ENCODE measurements around the gene CD8B2. TPM values are rescaled to one million over a fixed set of nuclear protein-coding genes. Genes with fewer than 3 reads are reported as not detected.
"Not testable (repeated sequence)": the region's sequence is repeated elsewhere in the genome, so short reads cannot be mapped to it uniquely, and the experiment has no call there.

The CD8B2 gene
- polyA plus RNA-seq, 1 experiment, result not detected

DNA sequence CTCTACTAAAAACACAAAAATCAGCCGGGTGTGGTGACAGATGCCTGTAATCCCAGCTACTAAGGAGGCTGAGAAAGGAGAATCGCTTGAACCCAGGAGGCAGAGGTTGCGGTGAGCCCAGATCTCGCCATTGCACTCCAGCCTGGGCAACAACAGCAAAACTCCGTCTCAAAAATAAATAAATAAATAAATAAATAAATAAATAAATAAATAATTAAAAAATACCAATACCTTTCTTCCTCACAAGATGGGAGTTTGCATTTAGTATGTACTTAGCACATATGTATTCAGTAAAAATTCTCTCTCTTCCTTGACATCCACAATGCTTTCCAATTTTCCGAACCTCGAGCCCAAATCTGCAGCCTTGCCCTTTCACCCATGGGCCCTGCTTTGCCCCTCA, 13.2 kb downstream of the CD8B2 start:
- POLR2A ChIA-PET; CTCF ChIA-PET; DNase-seq (ENCODE audit: low read depth); H3K27me3 ChIP-seq (ENCODE audit: control insufficient read depth, insufficient read depth, low read length); H3K36me3 ChIP-seq (ENCODE audit: control insufficient read depth, insufficient read depth, low read length); H3K4me3 ChIP-seq (ENCODE audit: low read depth, low read length): not testable (repeated sequence)

DNA sequence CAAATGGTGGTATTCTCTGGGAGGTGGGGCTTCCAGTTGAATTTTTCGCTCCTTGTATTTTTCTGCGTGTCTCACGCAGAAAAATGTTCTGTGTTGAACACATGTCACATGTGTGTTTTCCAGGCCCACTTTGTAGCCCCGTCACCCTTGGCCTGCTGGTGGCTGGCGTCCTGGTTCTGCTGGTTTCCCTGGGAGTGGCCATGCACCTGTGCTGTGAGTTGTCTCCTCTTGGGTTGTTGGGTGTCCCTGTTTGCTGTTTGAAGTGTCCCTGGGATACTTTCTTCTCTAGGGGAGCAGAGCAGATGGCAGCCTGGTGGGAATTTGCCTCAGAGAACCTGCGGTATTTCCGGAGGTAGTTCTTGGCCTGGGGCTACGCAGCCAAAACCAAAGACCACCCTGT, 15.2 kb downstream of the CD8B2 start:
- CTCF ChIA-PET; DNase-seq (ENCODE audit: low read depth); H3K27me3 ChIP-seq (ENCODE audit: control insufficient read depth, insufficient read depth, low read length); POLR2A ChIA-PET; H3K36me3 ChIP-seq (ENCODE audit: control insufficient read depth, insufficient read depth, low read length); H3K4me3 ChIP-seq (ENCODE audit: low read depth, low read length): not testable (repeated sequence)

DNA sequence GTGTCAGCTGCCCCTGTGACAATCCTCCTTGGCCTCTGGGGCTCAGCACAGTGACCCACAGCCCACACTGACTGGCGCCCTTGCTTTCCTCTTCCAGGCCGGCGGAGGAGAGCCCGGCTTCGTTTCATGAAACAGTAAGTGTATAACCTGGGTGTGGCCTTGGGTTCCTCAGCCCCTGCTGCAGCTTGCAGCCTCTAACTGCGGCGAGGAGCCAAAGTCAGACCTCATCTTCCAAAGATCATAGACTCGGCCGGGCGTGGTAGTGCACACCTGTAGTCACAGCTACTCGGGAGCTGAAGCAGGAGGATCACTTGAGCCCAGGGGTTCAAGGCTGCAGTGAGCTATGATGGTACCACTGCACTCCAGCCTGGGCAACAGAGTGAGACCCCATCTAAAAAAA, 17.0 kb downstream of the CD8B2 start:
- H3K27me3 ChIP-seq (ENCODE audit: control insufficient read depth, insufficient read depth, low read length); CTCF ChIA-PET; H3K4me3 ChIP-seq (ENCODE audit: low read depth, low read length); POLR2A ChIA-PET; DNase-seq (ENCODE audit: low read depth); H3K36me3 ChIP-seq (ENCODE audit: control insufficient read depth, insufficient read depth, low read length): not testable (repeated sequence)

DNA sequence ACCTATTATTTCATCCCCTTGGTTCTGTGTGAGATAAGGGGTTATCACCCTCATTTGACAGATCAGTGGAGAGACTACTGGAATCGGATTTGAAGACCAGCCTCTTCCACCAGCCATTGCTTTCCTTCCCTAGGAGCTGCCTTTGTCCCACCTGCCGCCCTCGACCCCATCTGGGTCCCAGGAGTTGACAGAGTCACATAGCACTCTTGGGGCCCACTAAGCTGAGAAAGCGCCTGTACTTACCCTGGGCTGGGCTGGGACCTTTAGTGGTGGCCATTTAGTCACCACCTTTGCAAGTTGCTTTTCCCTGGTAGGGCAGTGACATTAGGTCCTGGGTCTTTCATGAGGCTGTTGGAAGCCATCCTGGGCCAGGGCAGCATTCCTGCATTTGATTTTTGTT, 17.6 kb downstream of the CD8B2 start:
- H3K27me3 ChIP-seq (ENCODE audit: control insufficient read depth, insufficient read depth, low read length); H3K36me3 ChIP-seq (ENCODE audit: control insufficient read depth, insufficient read depth, low read length); CTCF ChIA-PET; DNase-seq (ENCODE audit: low read depth); H3K4me3 ChIP-seq (ENCODE audit: low read depth, low read length); POLR2A ChIA-PET: not testable (repeated sequence)

- POLR2A ChIA-PET; CTCF ChIA-PET; H3K27me3 ChIP-seq (ENCODE audit: control insufficient read depth, insufficient read depth, low read length); DNase-seq (ENCODE audit: low read depth); H3K36me3 ChIP-seq (ENCODE audit: control insufficient read depth, insufficient read depth, low read length); H3K4me3 ChIP-seq (ENCODE audit: low read depth, low read length): not testable (repeated sequence)
Measured at GRCh38 chr2:106506002-106506687, 19.0 kb downstream of the CD8B2 start.

- DNase-seq (ENCODE audit: low read depth); H3K36me3 ChIP-seq (ENCODE audit: control insufficient read depth, insufficient read depth, low read length); CTCF ChIA-PET; H3K27me3 ChIP-seq (ENCODE audit: control insufficient read depth, insufficient read depth, low read length); H3K4me3 ChIP-seq (ENCODE audit: low read depth, low read length); POLR2A ChIA-PET: not testable (repeated sequence)
Measured at GRCh38 chr2:106508660-106509373, 21.7 kb downstream of the CD8B2 start.

DNA sequence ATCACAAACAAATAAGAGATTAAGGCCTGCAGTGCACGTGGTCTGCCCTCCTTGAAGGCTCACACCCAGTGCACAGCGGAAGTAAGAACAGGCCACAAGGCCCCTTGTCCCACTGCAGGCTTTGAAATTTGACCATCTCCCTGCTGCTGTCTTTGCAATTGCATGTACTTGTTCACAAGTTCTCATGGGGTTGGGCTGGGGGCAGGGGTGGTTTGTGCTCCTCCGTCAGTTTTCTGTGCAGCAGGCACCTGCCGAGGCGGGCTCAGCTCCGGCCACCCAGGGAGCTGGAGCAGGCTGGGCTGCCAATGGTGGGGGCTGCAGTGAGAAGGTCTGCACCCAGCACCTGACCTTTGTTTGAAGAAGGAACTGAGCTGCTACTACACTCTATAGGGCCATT, 22.2 kb downstream of the CD8B2 start:
- POLR2A ChIA-PET; DNase-seq (ENCODE audit: low read depth); H3K27me3 ChIP-seq (ENCODE audit: control insufficient read depth, insufficient read depth, low read length); CTCF ChIA-PET; H3K4me3 ChIP-seq (ENCODE audit: low read depth, low read length); H3K36me3 ChIP-seq (ENCODE audit: control insufficient read depth, insufficient read depth, low read length): not testable (repeated sequence)

- CTCF ChIA-PET, result interaction anchor here (0.6 kb wide), 1 partner anchor 653 kb away, joined by 3 read pairs; no protein-coding TSS in a partner anchor
- POLR2A ChIA-PET; H3K27me3 ChIP-seq (ENCODE audit: control insufficient read depth, insufficient read depth, low read length); H3K36me3 ChIP-seq (ENCODE audit: control insufficient read depth, insufficient read depth, low read length); DNase-seq (ENCODE audit: low read depth); H3K4me3 ChIP-seq (ENCODE audit: low read depth, low read length): not testable (repeated sequence)
Measured at GRCh38 chr2:106510791-106511190, 23.6 kb downstream of the CD8B2 start.

DNA sequence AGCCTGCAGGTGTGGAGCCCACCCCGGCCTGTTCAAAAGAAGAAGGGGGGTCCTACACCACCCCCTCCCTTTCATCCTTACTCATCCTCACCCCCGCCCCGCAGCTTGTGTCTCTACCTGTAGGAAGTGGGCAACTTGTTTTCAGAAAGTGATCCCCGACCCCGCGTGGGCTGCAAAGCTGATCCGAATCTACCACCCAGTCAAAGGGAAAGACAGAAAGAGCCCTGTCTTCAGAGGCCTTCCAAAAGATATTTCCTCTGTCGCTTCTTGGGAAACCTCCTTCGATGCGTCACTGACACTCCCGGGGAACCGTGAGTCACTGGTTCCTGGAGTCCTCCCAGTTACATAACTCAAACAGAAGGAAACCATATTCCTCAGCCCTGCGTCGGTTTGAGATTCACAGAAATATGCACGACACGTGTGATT, 24.3 kb downstream of the CD8B2 start:
- DNase-seq (ENCODE audit: low read depth), result peak; percentile 44

GRCh38 chr2:106511934-106512333, 24.8 kb downstream of the CD8B2 start:
- DNase-seq (ENCODE audit: low read depth); H3K36me3 ChIP-seq (ENCODE audit: control insufficient read depth, insufficient read depth, low read length); POLR2A ChIA-PET; H3K4me3 ChIP-seq (ENCODE audit: low read depth, low read length); H3K27me3 ChIP-seq (ENCODE audit: control insufficient read depth, insufficient read depth, low read length); CTCF ChIA-PET: not testable (repeated sequence)

More for the DNA sequence above, 24.3 kb downstream of the CD8B2 start:
- H3K27me3 ChIP-seq (ENCODE audit: control insufficient read depth, insufficient read depth, low read length); H3K36me3 ChIP-seq (ENCODE audit: control insufficient read depth, insufficient read depth, low read length); H3K4me3 ChIP-seq (ENCODE audit: low read depth, low read length); POLR2A ChIA-PET; CTCF ChIA-PET: not testable (repeated sequence)

- H3K36me3 ChIP-seq (ENCODE audit: control insufficient read depth, insufficient read depth, low read length); H3K4me3 ChIP-seq (ENCODE audit: low read depth, low read length); CTCF ChIA-PET; DNase-seq (ENCODE audit: low read depth); POLR2A ChIA-PET; H3K27me3 ChIP-seq (ENCODE audit: control insufficient read depth, insufficient read depth, low read length): not testable (repeated sequence)
Measured at GRCh38 chr2:106513391-106513790, 26.2 kb downstream of the CD8B2 start.

GRCh38 chr2:106514827-106515226, 27.7 kb downstream of the CD8B2 start:
- POLR2A ChIA-PET; H3K4me3 ChIP-seq (ENCODE audit: low read depth, low read length); H3K27me3 ChIP-seq (ENCODE audit: control insufficient read depth, insufficient read depth, low read length); H3K36me3 ChIP-seq (ENCODE audit: control insufficient read depth, insufficient read depth, low read length); DNase-seq (ENCODE audit: low read depth); CTCF ChIA-PET: not testable (repeated sequence)

Data from BJ (cell line).